GM18508 (cell line): ENCODE data around the gene CLOCK.
"Not testable (repeated sequence)": the region's sequence is repeated elsewhere in the genome, so short reads cannot be mapped to it uniquely, and the experiment has no call there.

ENCODE experiments used
- ATAC-seq: cut with Tn5 transposase; IDR thresholded peaks from one replicate; pipeline ENCODE4 v1.9.1; 2021; ENCODE audit warnings: moderate number of reproducible peaks; ENCODE audit not compliant: insufficient read depth, unreplicated experiment

CLOCK gene, protein sequence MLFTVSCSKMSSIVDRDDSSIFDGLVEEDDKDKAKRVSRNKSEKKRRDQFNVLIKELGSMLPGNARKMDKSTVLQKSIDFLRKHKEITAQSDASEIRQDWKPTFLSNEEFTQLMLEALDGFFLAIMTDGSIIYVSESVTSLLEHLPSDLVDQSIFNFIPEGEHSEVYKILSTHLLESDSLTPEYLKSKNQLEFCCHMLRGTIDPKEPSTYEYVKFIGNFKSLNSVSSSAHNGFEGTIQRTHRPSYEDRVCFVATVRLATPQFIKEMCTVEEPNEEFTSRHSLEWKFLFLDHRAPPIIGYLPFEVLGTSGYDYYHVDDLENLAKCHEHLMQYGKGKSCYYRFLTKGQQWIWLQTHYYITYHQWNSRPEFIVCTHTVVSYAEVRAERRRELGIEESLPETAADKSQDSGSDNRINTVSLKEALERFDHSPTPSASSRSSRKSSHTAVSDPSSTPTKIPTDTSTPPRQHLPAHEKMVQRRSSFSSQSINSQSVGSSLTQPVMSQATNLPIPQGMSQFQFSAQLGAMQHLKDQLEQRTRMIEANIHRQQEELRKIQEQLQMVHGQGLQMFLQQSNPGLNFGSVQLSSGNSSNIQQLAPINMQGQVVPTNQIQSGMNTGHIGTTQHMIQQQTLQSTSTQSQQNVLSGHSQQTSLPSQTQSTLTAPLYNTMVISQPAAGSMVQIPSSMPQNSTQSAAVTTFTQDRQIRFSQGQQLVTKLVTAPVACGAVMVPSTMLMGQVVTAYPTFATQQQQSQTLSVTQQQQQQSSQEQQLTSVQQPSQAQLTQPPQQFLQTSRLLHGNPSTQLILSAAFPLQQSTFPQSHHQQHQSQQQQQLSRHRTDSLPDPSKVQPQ

DNA sequence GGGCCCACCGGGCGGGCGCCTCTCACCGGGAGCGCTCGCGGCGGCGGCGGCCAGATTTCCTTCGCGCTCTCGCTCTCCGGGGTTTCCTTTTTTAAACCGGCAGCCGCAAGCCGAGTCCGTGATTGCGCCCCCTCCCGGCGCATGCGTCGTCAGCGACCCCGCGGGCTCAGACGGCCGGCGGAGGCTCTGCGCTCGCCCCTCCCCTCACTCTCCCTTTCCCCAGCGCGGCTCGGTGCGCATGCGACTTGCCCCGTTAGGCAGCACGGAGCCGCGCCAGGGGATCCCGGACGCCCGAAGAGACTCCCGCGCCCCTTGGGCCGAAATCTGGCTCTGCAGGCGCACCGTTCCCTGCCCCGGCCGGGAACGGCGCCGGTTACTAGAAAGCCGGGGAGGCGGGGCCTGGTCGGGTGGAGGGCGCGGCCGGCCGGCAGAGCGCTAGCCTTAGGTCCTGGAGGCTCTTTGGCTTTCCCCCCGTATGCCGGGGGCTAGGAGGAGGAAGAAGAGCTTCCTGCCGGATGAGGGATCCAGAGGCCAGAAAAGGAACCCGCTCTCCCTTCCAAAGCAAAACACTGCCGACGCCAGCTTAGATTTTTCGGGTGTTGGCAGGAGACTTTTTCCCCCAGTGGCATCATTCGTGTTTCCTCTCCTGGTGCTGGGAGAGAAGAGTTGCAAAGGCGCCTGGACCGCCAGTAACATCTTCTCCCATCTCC is at the start of gene CLOCK:
Gene CLOCK, minus strand, starts transcription at position 154 of the 710 bp plus-strand sequence. CDS start 64,124 bp downstream, outside the sequence.
- peak; percentile 46 for ATAC-seq

DNA sequence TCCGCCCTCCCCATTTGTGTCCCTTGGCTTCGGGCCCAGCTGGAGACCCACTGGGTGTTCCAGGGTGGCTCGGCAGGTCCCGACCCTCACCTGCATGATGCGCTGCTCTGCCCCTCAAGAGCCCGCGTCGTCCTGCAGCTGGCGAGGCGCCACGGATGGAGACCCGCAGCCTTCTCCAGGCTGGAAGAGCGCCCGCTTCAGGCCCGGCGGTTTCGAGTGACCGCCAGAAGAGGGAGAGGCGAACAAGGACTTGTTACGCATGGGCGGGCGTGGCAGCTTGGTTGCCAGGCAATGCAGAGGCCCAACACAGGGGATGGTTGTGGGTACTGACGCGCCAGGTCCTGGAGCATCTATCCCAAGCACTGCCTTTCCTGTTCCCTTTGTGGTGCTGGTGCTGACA is 45.3 kb upstream of the CLOCK start, which contains the start of gene PDCL2:
Gene PDCL2, minus strand, starts transcription at position 232 of the 400 bp plus-strand sequence. Its CDS starts 136 bp downstream, at position 96.
- ATAC-seq: no peak

DNA sequence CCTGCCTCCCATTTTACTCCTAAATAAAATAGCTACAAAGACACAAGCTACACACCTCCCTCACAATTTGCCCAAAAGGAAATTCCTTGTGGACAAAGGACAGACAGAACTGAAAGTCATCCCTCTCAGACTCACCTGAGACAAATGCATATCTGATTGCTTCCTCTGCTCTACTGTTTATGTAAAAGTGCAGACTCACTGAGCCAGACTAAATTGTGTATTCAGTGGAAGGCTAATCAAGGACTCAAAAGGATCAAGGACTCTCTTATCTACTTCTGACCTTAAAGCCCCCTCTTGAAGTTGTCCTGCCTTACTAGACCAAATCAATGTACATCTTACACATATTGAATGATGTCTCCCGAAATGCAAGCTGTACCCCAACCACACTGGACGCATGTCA is 41.5 kb upstream of the CLOCK start:
- no peak for ATAC-seq

DNA sequence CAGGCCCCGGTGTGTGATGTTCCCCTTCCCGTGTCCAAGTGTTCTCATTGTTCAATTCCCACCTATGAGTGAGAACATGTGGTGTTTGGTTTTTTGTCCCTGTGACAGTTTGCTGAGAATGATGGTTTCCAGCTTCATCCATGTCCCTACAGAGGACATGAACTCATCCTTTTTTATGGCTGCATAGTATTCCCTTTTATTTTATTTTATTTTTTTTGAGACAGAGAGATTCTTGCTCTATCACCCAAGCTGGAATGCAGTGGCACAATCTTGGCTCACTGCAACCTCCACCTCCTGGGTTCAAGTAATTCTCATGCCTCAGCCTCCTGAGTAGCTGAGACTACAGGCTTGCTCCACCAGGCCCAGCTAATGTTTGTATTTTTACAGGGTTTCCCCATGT is 36.1 kb upstream of the CLOCK start:
- not testable (repeated sequence) for ATAC-seq

DNA sequence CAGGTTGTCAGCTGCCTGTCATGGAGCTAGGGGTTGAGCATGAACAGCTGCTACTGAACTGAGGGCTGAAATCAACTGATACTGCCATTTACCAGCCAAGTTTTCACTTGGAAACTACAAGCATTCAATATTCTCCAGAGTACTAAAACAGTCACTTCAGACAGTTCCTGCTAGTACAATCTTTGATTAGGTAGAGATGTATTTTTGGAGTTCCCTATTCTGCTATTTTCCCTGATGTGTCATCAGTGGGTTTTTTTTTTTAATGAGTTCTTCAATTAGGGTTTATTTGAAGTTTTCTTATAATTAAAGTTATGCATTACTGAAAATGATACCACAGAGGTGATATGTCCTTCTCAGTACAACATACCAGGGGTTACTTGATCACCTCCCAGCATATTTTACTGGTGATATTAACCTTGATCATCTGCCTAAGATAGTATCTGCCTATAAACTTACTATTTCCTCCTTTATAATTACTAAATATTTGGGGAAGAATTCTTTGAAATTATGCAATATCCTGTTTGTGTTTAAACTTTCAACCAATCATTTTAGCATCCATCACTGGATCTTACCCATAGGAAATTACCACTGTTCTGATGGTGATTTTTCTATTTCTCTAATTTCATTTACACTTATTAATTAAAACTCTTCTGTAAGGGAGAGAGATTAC is 31.8 kb upstream of the CLOCK start:
- no peak for ATAC-seq

DNA sequence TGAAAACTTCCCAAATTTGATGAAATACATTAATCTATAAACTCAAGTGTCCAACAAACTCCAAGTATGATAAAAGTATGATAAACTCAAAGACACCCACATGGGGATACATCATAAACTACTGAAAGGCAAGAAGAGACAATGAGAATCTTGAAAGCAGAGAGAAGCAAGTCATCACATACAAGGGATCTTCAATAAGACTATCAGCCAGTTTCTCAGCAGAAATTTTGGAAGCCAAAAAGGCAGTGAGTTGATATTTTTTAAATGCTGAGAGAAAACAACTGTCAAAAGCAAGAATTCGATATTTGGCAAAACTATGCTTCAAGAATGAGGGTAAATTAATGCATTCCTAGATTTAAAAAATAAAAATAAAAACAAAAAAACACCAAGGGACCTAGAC is 28.8 kb upstream of the CLOCK start:
- no peak for ATAC-seq

DNA sequence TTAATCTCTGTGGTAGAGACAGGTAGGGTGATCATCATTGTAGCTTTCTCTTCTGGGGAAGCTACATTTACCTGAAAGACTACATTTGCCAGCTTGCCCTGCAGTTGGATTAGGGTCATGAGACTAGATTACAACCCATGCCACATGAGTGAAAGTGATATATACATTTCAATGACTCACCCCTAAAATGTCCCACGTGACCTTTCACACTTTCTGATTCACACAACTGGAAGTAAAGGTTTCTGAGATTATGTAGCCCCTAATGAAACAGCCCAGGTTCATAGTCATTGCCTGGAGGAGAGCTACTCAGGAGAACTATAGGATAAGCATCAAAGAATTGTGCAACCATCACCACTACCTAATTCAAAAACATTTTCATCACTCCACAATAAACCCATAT is 27.5 kb upstream of the CLOCK start:
- no peak for ATAC-seq

DNA sequence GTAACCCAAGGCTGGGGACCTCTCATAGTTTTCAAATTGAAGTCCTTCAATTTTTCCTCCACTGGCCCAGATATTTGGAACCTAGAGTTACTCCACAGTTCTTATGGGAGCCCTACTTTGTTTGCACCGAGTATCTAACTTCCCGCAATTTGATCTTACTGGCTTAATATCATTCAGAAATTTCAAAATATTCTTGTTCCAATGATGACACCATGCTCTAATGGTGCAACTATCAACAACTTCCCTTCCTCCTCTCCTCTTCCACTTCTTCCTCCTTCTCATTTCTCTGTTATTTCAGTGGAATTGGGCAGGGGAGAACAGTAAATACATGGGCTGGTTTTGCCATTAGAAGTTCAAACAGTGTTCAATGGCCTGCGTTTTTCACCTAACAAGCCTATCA is 25.1 kb upstream of the CLOCK start:
- ATAC-seq: no peak

DNA sequence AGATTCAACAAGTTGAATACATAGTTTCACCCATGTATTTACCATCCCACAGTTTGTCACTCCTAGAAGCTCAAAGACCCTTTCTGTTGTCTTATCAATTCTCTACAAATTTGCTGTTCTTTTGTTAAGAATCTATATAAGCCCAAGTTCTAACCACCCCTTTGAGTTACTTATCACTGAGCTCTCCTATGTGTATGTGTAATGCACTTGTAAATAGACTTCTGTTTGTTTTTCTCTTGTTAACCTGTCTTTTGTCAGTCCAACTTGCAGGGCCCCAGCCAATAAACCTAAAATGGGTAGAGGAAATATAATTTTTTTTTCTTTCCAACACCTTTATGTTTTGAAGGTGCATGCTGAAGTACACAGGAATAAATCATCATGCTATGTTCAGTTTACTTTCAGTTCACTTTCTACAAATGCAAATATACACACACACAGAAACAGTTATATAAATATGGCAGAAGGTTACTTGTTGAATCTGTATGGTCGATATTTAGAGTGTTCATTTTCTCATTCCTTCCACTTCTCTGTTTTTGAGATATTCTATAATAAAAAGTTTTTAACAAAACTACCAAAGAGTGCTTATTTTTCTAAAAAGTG is 22.3 kb upstream of the CLOCK start:
- ATAC-seq: no peak

DNA sequence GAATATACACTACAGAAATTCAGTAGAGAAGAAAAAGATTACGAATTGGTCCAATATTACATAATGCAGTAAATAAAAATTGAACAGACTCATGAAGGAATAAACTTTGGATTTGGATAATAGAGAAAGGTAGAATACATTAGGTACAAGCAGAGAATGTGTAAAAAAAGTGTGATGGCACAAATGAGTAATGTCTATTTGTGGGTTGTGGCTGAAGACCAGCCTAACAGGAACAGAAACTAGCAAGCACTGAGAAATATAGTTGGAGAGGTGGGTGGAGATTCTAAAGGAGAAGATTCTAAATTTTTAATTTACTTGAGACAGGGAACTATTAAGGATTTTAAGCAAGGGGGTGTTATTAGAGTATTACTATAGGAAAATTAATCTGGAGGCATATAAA is 15.2 kb upstream of the CLOCK start:
- peak; percentile 99 for ATAC-seq

DNA sequence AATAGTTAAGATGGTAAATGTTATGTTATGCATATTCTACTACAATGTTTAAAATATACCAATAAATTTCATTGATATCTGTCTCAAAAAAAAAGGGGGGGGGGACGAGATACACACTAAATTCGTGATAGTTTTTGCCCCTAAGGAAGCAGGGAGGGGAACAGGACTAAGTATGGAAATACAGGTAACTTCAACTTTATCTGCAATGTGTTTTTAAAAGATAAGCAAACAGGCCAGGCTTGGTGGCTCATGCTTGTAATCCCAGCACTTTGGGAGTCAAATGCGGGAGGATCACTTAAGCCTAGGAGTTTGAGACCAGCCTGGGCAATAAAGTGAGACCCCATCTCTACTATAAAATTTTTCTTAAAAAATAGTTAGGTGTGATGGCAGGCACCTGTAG is 13.4 kb upstream of the CLOCK start:
- ATAC-seq: no peak

DNA sequence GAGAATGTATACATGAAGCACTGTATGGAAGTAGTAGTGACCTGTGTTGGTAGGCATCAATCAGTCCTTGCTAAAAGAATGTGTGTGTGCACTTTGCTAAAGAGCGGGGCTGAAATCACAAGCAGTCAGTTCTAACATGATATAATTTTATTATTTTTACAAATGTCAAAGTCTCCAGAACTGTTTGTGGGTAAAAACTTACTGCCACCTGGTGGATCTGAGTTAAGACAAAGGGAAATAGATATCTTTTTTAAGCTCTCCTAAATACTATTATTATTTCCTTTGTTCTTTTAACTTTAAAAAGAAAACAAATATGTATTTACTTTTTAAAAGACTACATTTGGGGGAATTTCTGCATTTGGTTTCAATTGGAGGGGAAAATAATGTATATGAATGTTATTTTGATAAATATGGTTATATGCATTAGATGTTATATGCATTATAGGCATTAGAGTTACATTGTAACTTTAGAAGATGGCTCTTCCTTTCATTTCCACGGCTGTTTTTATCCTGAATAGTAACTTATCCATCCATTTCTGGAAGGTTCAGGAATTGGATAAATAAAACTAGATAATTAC is 7.8 kb upstream of the CLOCK start:
- no peak for ATAC-seq

DNA sequence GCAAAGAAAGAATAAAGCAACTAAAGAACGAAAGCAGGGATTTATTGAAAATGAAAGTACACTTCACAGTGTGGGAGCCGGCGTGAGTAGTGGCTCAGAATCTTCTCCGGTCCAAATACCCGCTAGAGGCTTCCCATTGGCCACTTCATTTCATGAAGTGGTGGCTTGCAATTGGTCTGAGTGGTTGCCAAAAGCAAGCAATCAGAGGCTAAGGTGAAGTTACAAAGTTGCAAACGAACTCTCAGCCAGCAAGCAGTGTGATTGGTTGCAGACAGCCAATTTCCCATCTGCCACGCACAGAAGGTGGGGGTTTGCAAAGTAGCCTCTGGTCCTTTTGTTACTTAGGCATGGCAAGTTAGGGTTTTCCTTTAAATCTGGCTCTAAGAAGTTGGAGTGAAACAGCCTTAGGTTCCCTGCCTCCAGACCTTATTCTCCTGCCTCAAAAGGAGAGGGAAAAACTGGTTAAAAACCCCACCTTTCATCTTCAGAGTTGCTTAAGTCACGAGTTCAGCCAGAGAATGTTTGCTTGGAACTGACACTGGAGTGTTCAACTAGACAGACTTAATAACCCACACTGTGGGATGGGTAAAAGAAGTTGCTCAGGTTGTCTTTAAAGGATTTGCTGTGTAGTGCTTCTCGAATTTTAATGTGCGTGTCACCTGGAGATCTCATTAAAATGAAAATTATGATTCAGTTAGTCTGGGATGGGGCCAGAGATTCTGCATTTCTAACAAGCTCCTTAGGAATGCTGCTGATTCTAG is 6.9 kb upstream of the CLOCK start:
- ATAC-seq: no peak

DNA sequence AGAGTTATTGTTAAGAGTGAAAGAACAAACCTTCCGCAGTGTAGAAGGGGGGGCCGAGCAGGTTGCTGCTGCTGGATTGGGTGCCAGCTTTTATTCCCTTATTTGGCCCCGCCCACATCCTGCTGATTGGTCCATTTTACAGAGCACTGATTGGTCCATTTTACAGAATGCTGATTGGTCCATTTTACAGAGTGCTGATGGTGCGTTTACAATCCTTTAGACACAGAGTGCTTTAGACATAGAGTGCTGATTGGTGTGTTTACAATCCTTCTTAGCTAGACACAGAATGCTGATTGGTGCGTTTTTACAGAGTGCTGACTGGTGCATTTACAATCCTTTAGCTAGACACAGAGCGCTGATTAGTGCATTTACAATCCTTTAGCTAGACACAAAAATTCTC is 5.3 kb upstream of the CLOCK start:
- not testable (repeated sequence) for ATAC-seq

DNA sequence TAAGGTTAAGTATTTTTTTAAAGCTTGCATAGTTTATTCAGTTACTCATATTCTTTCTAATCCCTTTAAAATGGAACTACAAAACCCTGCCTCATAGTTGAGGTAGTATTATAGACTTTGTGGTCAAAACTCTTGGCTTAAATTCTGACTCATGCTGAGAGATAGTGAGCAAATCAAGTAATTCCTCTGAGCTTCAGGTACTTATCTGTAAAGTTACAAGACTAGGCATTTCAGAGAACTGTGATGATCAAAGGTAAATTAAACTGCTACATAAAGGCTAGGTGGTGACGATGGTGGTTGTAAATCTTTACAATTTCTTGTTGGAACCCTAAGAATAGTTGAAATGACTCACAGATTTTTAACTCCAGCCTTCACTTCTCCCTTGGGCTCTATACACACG is 3.2 kb upstream of the CLOCK start:
- ATAC-seq: no peak

DNA sequence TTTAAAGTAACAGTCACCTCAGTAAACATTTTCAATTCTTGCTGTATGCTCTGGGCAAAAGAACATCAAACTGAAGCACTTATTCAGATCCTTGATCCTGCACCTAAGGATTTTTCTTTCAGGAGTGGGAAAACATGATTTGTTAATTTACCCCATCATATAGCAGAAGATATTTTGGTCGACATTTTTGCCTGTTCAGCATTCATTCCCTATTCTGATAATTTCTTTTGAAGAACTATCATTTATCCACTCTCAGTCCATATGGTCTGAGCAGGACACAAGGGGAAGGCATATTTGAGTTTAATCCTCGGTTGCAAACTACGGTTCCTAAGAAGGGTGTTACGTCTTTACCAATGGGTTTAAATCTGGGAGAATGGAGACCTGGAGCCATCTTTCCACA is 1.2 kb upstream of the CLOCK start:
- no peak for ATAC-seq

DNA sequence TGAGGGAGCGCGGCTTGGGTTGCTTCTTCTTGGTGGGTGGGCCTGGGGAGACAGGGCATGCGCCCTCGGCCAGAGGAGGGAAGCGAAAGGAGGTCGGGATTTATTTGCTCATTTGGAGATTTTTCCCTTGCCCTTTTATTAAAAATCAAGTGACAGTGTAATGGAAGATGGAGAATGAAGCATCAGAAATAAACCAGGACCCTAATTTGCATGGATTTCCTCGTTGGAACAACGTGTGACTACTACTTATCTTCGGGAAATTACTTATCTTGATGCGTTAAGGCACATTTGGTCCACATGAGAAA is 709 bp upstream of the CLOCK start:
- ATAC-seq: no peak

DNA sequence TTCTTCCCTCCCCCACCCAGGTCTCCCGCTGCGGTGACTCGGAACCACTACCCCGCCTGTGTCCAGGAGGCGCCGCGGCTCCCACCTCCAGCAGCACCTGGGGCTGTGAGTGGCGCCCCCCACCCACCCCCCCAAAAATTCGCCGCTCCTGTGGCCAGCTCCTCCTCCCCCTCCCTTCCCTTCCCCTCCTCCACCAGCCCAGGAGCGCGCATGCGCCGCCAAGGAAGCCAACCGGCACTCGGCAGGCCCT is 278 bp downstream of the CLOCK start:
- peak; percentile 23 for ATAC-seq
